SU-DHL-6 (cell line): ENCODE measurements around the gene DNAH12.

Experiments
- EZH2phosphoT487 ChIP-seq: fragments of 200-600 bp; sonication (generic), shearing (Covaris generic); conservative IDR thresholded peaks from 2 replicates; pipeline ENCODE4 v1.6.1; 2018; ENCODE audit warnings: mild to moderate bottlenecking, antibody characterized with exemption, low read length, moderate library complexity, mixed read lengths
- TF ChIP-seq, protein P1 (sequence below): fragments of 200-600 bp; sonication (generic); IDR thresholded peaks from one replicate; pipeline ENCODE4 v1.5.1; 2017; ENCODE audit warnings: antibody characterized with exemption, mild to moderate bottlenecking, low read length, moderate library complexity; ENCODE audit not compliant: insufficient read depth, poor library complexity, severe bottlenecking

DNA sequence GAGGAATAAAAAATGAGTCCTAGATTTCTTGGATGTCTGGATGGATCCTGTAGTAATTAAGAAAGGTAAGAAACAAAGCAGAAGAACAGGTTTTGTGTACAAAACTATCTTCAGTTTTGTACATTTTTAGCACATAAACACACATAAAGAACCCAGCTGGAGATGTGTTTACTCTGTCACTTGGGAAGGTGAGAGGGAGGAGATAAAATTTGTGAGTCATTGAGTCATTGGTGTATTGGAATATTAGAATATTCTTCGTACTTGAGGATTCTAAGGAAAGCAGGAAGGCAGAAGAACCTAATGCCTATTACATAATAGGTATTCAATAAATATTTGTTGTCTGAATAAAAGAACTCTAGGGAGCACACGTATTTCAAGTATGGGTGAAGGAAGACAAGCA is 299.2 kb downstream of the DNAH12 start:
- TF ChIP-seq, protein P1, sequence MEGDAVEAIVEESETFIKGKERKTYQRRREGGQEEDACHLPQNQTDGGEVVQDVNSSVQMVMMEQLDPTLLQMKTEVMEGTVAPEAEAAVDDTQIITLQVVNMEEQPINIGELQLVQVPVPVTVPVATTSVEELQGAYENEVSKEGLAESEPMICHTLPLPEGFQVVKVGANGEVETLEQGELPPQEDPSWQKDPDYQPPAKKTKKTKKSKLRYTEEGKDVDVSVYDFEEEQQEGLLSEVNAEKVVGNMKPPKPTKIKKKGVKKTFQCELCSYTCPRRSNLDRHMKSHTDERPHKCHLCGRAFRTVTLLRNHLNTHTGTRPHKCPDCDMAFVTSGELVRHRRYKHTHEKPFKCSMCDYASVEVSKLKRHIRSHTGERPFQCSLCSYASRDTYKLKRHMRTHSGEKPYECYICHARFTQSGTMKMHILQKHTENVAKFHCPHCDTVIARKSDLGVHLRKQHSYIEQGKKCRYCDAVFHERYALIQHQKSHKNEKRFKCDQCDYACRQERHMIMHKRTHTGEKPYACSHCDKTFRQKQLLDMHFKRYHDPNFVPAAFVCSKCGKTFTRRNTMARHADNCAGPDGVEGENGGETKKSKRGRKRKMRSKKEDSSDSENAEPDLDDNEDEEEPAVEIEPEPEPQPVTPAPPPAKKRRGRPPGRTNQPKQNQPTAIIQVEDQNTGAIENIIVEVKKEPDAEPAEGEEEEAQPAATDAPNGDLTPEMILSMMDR = no peak
- no peak for TF ChIP-seq EZH2phosphoT487
